Fibroblast of peridontal ligament (primary cell): Measurements from ENCODE around the gene SLC16A6.
"Not testable (repeated sequence)": the region's sequence is repeated elsewhere in the genome, so short reads cannot be mapped to it uniquely, and the experiment has no call there.

Source experiments
- DNase-seq: peaks from one replicate; pipeline ENCODE4 v3.0.0-alpha.2; 2010; ENCODE audit errors: extremely low read depth

SLC16A6 gene

GRCh38 chr17:68219429-68219828, 71.5 kb downstream of the SLC16A6 start:
- not testable (repeated sequence) for DNase-seq
